Esophagus muscularis mucosa (tissue), 4 donors: ENCODE results near the gene DGKA. TPM values are rescaled to one million over a fixed set of nuclear protein-coding genes. Genes with fewer than 3 reads are reported as not detected.

ENCODE experiments used
- DNase-seq: peaks from one replicate; pipeline ENCODE4 v3.0.0-alpha.2; 2017; ENCODE audit errors: extremely low spot score
- H3K27ac ChIP-seq, 4 donors: fragments of 200-600 bp; sonication (generic); replicated peaks in 1 of 4; 1 replicate in 3 of 4; 2 replicates in 1 of 4; pipeline ENCODE4 v1.5.1; 2016 to 2019; ENCODE audit warnings: mild to moderate bottlenecking in 1 of 4
- H3K27me3 ChIP-seq, 4 donors: fragments of 200-600 bp; sonication (generic); one replicate each; pipeline versions ENCODE4 v1.5.1 to v1.6.0; 2016 to 2019
- H3K36me3 ChIP-seq, 4 donors: fragments of 200-600 bp; sonication (generic); one replicate each; pipeline ENCODE4 v1.5.1; 2016 to 2019
- H3K4me1 ChIP-seq, 4 donors: fragments of 200-600 bp; sonication (generic); one replicate each; pipeline ENCODE4 v1.5.1; 2016 to 2019
- H3K4me3 ChIP-seq, 4 donors: fragments of 200-600 bp; sonication (generic); 1 replicate in 2 of 4; 2 replicates in 2 of 4; pipeline ENCODE4 v1.5.1; 2016 to 2019; ENCODE audit warnings: mild to moderate bottlenecking in 4 of 4, moderate library complexity in 1 of 4
- H3K9me3 ChIP-seq, 4 donors: fragments of 200-600 bp; sonication (generic); 1 replicate in 3 of 4; 2 replicates in 1 of 4; pipeline ENCODE4 v1.5.1; 2016 to 2019
- CTCF ChIP-seq, 3 experiments: fragments of 200-600 bp in 2 of 3; fragments of 450-650 bp in 1 of 3; sonication (generic) in 2 of 3; IDR thresholded peaks; one replicate each; pipeline ENCODE4 v1.5.1; 2017 to 2019; ENCODE audit warnings: antibody characterized with exemption in 3 of 3, mild to moderate bottlenecking in 2 of 3, moderate library complexity in 1 of 3
- EP300 ChIP-seq: sonication (generic); formaldehyde crosslinking; IDR thresholded peaks from one replicate; pipeline ENCODE4 v1.6.1; 2017; ENCODE audit warnings: antibody characterized with exemption
- POLR2A ChIP-seq: fragments of 450-650 bp; IDR thresholded peaks from one replicate; pipeline ENCODE4 v1.6.1; 2017; ENCODE audit warnings: antibody characterized with exemption, moderate library complexity, mild to moderate bottlenecking, low read depth
- POLR2AphosphoS5 ChIP-seq, 2 donors: sonication (generic); formaldehyde crosslinking; IDR thresholded peaks; one replicate each; pipeline ENCODE4 v1.6.1; 2017; ENCODE audit warnings: antibody characterized with exemption in 2 of 2
- WGBS: methylation state at CpG from one replicate; pipeline ENCODE4 v1.1.5; 2018; 5-methylcytosine and 5-hydroxymethylcytosine counted together
- intact Hi-C: fragments of 100-400 bp; cut with DNase I; formaldehyde crosslinking; loops from one replicate; pipeline ENCODE4 v1.15.1; 2023
- total RNA-seq, 4 donors: library from RNA; depleted of rRNA; stranded (reverse); fragments of >200 nt; gene quantifications; one replicate each; pipeline versions ENCODE4 v1.1.0 to v1.2.1, GENCODE V29; 2016

DGKA gene
- total RNA-seq, 4 donors from 2014 or later: 18.7 to 39.7 (median 24.7) TPM

- H3K9me3 ChIP-seq: no peaks in the 10 kb centered on the region
- H3K27ac ChIP-seq: peak overlapping the region; percentile 86 to 97 (median 88)
- H3K36me3 ChIP-seq: no peaks in the 10 kb centered on the region
- no peak for DNase-seq
- no peaks in the 10 kb centered on the region for H3K27me3 ChIP-seq
- TF ChIP-seq CTCF (IDR thresholded peaks at IDR 0.05) (no peak), POLR2A (no peak), POLR2AphosphoS5 (IDR thresholded peaks at IDR 0.05) (no peak), EP300 (no peak)
- peak overlapping the region; percentile 67 to 82 (median 76) for H3K4me3 ChIP-seq
- H3K4me1 ChIP-seq: peaks cover 35 to 80% (median 63%) of the 10 kb centered on the region in 4 donors
- 12% methylated on average over 10 of the region's 10 CpGs for WGBS
- intact Hi-C loops: loop anchor here (5.0 kb wide), 1 partner anchor 36 kb away; the partner anchor contains the start of genes CDK2 and PMEL
Observed at GRCh38 chr12:55931317-55931779, 386 bp downstream of the DGKA start.

GRCh38 chr12:55931780-55932550 lies 1.0 kb downstream of the DGKA start:
- no peak for DNase-seq
- 0% methylated on average over 19 of the region's 60 CpGs for WGBS
- H3K4me3 ChIP-seq: peak overlapping the region; percentile 67 to 82 (median 76)
- intact Hi-C loops: loop anchor here (5.0 kb wide), 1 partner anchor 35 kb away; the partner anchor contains the start of genes CDK2 and PMEL
- H3K4me1 ChIP-seq: peaks cover 34 to 77% (median 61%) of the 10 kb centered on the region in 4 donors
- H3K27me3 ChIP-seq: no peaks in the 10 kb centered on the region
- no peak for TF ChIP-seq EP300
- no peak for TF ChIP-seq CTCF (IDR thresholded peaks at IDR 0.05)
- TF ChIP-seq POLR2A: no peak
- peak; percentile 41 to 65 for TF ChIP-seq POLR2AphosphoS5 (IDR thresholded peaks at IDR 0.05)
- H3K9me3 ChIP-seq: no peaks in the 10 kb centered on the region
- H3K27ac ChIP-seq: peak overlapping the region; percentile 86 to 97 (median 88)
- no peaks in the 10 kb centered on the region for H3K36me3 ChIP-seq

- no peak for DNase-seq
- H3K27me3 ChIP-seq: no peaks in the 10 kb centered on the region
- H3K4me3 ChIP-seq: peak overlapping the region; percentile 67 to 82 (median 76)
- no peak for TF ChIP-seq POLR2AphosphoS5 (IDR thresholded peaks at IDR 0.05)
- TF ChIP-seq POLR2A: no peak
- TF ChIP-seq CTCF (IDR thresholded peaks at IDR 0.05): no peak
- no peak for TF ChIP-seq EP300
- no peaks in the 10 kb centered on the region for H3K36me3 ChIP-seq
- no peaks in the 10 kb centered on the region for H3K9me3 ChIP-seq
- H3K27ac ChIP-seq: peak overlapping the region; percentile 86 to 97 (median 88)
- intact Hi-C loops: loop anchor here (5.0 kb wide), 1 partner anchor 35 kb away; the partner anchor contains the start of genes CDK2 and PMEL
- WGBS: 19% methylated on average over 4 of the region's 4 CpGs
- peaks cover 34 to 77% (median 61%) of the 10 kb centered on the region in 4 donors for H3K4me1 ChIP-seq
Observed at GRCh38 chr12:55932551-55932910, 1.6 kb downstream of the DGKA start.

GRCh38 chr12:55933169-55933798 lies 2.3 kb downstream of the DGKA start:
- 64% methylated on average over 7 of the region's 7 CpGs for WGBS
- TF ChIP-seq EP300 (no peak), CTCF (IDR thresholded peaks at IDR 0.05) (no peak), POLR2A (no peak), POLR2AphosphoS5 (IDR thresholded peaks at IDR 0.05) (peak; percentile 18 to 26)
- DNase-seq: no peak
- Histone ChIP-seq H3K4me1 (peaks cover 31 to 72% (median 56%) of the 10 kb centered on the region in 4 donors), H3K9me3 (no peaks in the 10 kb centered on the region), H3K27me3 (no peaks in the 10 kb centered on the region), H3K4me3 (peak overlapping the region in 3 of 4 donors; percentile 67 to 82 (median 79)), H3K27ac (peak overlapping the region in 1 of 4 donors; percentile 89), H3K36me3 (peaks cover 0 to 5% (median 0%) of the 10 kb centered on the region in 4 donors)
- intact Hi-C loops: loop anchor here (5.0 kb wide), 1 partner anchor 34 kb away; the partner anchor contains the start of genes CDK2 and PMEL
